Stimulated activated CD8-positive, alpha-beta memory T cell treated with anti-CD3 and anti-CD28 coated beads, Interleukin-15, amount 100 ng/mL, for 4 hours (primary cell): ENCODE results near the gene NELFCD.
A peak's percentile ranks its signal among the peaks of the same experiment; 100 is the strongest.
"Not testable (repeated sequence)": the region's sequence is repeated elsewhere in the genome, so short reads cannot be mapped to it uniquely, and the experiment has no call there.

ENCODE experiments used
- DNase-seq, 2 donors: peaks; one replicate each; pipeline ENCODE4 v3.0.0-alpha.2; 2020; ENCODE audit warnings: low read depth in 2 of 2

The NELFCD gene

DNA sequence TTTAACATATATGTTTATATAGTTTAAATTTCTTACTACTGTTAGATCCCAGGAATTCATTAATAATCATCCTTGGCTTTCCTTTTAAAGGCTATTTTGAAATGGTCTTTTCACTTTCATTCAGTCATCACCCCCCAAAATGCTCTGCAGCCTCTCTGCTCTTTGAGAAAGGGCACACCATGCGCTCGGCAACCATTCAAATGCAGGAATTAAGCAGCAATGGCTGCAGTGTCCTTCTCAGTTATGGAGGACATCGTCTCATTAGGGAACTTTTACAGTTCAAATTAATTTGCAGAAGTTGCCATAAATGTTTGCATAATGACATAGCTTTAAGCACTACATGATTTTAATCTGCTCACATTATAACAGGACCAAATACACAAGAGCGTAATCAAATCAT, 44.5 kb downstream of the NELFCD start:
- DNase-seq: no peak

DNA sequence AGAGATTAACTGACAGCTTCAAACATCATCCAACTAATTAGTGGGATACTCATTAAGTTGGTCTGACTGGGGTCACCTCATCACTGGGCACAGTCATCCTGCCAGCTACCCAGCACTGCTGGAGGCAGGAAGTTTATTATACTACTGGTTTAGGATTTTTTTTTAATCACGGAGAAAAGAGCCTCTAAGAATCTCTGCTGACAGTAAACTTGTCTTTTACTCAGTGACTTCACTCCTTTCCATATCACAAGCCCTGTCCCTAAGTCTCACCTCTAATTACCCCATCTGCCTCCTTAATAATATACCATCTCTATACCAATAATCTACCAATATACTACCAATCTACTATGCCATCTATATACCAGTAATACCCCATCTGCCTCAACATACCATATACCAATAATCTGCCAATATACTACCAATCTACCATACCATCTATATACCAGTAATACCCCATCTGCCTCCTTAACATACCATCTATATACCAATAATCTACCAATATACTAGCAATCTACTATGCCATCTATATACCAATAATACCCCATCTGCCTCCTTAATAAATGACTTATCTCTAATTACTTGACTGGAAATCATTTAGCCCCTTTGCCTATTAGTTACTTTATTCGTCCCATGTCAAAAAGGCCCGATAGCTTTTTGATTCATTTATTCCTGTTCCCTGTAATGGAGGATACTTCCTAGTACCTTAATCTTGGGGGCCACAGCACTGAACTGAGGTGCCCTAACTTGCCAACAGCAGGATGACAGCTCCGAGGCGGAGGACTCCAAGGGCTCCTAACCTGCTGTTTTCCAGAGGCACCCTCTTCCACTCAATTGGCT, 46.1 kb downstream of the NELFCD start:
- no peak for DNase-seq

- no peak for DNase-seq
Measured at GRCh38 chr20:59027741-59028320, 46.8 kb downstream of the NELFCD start.

DNA sequence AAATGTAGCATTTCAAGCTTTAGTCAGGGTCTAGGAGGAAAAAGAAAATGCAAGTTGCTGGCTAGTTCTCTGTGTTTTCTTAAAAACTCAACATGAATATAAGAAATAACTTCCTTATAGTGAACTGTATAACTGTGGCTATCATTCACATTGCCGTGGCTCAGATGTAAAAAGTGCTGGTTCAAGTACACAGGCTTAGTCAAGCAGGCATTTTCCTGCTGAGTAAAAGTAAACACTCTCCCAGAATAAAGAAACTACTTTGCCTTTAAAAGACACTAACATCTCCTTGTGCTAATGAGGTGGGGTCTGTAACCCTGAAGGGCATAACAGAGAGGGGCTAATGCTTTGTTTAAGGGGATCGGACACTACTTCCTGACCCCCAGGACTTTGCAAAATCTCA, 47.8 kb downstream of the NELFCD start:
- DNase-seq: no peak

- DNase-seq: no peak
Measured at GRCh38 chr20:59030911-59031563, 50.0 kb downstream of the NELFCD start.

- no peak for DNase-seq
Measured at GRCh38 chr20:59031564-59032022, 50.5 kb downstream of the NELFCD start.

DNA sequence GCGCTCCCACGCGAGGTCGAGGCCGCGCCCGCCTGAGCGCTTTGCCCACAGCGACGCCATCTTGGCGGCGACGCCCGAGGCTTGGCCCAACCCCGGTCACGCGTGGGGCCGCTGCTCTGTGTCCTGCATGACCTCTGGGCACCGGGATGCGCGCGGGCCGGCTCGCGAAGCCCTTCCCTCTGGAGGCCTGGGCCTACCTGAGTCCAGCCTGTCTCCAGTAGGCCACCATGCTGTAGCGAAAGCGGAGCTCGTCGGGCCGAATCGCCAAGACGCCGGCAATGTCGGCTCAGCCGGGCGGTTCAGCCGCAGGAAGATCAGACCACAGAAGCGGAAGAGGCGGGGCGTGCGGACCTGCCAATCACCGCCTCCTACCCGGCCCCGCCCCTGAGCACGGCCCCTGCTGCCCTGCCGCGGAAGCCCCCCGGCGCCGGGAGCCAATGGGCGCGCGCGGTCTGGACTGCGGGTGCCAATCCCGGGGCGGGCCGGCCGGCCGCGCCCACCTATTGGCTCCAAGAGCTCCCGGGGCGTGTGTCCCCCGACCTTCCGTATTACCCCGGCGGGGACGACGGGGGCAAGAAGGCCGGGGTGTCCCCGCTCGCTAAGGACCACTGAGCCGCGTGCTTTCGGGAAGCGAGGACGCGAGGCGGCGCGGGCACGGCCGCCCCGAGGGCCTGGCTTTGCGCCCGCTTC, 51.1 kb downstream of the NELFCD start, which contains the start of gene ATP5F1E:
TSS of gene ATP5F1E (minus strand) at position 313 of the 690 bp plus-strand sequence. CDS start at position 229, 84 bp downstream.
- peak; percentile 93 to 97 for DNase-seq

DNA sequence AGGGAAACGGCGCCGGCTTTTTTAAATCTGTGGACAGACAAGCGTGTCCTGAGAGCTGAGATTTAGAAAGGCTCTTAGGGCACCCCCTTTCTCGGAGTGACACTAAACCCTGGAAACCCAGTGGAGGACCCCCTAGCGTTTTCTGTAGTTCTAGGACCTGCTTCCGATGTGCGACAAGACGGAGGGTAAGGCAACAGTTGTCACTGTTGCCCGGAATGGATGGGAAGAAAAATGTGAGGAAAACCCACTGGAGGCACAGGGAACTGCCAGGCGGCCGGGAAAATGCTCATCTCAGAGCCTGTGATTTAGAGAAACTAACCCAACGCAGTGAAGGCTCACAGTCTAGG, 51.6 kb downstream of the NELFCD start:
- no peak for DNase-seq

DNA sequence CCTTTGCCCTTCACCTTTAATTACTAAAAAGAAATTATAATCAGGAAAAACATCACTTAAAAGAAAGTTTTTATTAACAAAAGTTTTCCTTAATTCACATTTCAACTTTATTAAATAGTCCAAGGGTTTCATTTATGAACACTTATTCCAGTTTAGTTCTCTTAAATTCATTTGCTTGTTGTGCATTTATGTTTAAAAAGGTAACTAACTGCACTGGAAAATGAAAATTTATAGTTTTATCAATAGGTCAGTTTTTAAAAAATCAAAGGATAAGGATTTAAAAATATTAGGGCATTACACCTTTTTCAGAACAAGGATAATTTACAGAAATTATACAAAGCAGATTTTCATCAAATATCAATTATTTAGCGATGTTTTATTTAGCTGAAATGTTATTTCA, 52.0 kb downstream of the NELFCD start:
- no peak for DNase-seq

DNA sequence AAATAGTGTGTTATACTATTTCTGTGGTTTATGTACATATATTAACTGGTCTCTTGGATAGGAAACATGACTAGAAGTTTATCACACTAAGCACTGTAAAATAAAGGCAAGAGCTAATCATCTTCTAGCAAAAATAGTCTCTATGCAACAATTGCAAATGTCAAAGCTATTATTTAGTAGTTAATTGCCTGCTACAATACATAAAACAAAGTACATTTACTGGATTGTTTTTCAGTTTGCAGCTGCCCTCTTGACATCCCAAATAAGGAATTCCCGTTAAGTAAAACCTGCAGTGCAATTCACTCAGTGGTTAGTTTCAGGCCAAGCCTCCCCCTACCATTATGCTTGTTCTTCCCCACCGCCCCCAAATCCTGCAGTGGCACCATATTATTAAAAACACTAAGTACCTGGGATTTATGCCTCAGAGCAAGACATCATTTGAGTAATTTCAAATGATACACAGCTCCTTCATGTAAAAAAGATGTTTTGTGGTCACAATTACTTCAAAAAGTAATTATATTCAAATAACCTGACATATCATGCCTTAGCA, 52.6 kb downstream of the NELFCD start:
- DNase-seq: no peak

GRCh38 chr20:59035381-59035780, 54.3 kb downstream of the NELFCD start:
- no peak for DNase-seq

- DNase-seq: no peak
Measured at GRCh38 chr20:59037386-59037785, 56.3 kb downstream of the NELFCD start.

DNA sequence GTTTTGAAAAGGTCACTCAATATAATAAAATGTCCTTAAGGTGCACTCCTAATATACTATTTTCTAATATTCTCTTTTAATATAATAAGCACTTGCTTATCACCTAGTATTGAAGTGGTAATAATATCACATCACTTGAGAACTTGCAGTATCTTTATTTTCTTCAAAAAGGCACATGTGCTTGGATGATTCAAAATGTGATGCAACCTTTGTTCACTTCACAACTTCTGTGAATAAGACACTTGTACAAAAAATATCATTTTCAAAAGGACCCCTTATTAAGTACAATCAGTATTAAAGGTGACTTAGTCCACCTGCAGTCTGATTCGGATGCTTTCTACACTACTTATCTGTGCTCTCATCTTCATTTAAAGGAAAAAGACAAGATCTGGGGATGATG, 58.2 kb downstream of the NELFCD start:
- no peak for DNase-seq

DNA sequence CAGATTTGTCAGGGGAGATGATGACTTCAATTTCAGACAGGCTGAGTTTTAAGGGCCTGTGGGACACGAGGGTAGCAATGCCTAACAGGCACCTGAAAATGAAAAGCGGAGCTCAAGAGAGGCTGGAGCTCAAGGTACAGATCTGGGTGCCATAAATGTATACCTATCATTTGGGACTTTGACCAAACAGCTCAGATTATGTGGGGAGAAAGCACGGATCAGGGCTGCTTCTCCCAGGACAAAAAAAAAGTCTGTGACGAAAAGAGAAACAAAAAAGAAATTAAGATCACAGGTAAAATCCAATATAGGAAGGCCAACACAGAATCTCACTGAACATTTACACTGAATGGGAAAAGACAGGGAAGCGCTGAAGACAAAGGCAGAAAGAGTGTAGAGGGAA, 59.6 kb downstream of the NELFCD start:
- no peak for DNase-seq

DNA sequence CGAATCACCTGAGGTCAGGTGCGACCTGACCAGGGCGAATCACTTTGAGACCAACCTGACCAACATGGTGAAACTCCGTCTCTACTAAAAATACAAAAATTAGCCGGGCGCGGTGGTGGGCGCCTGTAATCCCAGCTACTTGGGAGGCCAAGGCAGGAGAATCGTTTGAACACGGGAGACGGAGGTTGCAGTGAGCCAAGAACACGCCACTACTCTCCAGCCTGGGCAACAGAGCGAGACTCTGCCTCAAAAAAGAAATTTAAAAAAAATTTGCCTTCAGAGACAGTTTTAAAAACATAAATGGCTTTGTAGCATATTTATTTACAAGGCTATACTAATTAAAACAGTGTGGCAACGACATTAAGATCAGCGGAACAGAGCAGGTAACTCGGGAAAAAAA, 60.4 kb downstream of the NELFCD start:
- DNase-seq: not testable (repeated sequence)

DNA sequence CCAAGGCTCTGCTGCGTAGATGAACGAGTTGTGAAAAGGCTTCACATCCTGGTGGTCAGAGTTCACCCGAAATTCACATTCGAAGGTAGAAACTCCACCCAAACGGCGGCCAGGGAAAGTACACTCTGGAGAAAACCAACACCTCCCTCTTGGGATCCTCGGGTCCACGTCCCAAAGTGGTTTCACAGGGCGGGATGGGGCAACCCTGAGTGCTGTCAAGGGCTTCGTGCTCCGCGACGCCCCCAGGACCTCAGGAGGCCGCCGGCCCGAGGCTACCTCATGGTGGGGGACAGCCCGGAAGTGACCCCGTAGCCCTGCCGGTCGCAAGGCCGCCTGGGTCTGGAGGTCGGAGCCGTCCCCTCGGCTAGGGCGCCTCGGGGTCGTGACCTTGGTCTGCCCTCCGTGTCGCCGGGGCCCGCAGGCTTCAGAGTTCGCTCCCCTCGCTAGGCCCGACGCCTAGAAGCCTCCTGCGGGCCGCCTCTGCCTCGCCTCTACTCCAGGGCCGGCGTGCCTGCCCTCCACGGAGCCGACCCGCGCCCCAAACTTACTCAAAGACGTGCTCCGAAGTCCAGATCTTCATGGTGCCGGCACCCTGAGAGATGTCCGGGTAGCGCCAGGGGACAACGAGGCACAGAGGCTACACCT, 61.2 kb downstream of the NELFCD start, which contains the start of gene PRELID3B:
TSS of gene PRELID3B (minus strand) at position 636 of the 645 bp plus-strand sequence. CDS start at position 580, 56 bp downstream.
- no peak for DNase-seq

DNA sequence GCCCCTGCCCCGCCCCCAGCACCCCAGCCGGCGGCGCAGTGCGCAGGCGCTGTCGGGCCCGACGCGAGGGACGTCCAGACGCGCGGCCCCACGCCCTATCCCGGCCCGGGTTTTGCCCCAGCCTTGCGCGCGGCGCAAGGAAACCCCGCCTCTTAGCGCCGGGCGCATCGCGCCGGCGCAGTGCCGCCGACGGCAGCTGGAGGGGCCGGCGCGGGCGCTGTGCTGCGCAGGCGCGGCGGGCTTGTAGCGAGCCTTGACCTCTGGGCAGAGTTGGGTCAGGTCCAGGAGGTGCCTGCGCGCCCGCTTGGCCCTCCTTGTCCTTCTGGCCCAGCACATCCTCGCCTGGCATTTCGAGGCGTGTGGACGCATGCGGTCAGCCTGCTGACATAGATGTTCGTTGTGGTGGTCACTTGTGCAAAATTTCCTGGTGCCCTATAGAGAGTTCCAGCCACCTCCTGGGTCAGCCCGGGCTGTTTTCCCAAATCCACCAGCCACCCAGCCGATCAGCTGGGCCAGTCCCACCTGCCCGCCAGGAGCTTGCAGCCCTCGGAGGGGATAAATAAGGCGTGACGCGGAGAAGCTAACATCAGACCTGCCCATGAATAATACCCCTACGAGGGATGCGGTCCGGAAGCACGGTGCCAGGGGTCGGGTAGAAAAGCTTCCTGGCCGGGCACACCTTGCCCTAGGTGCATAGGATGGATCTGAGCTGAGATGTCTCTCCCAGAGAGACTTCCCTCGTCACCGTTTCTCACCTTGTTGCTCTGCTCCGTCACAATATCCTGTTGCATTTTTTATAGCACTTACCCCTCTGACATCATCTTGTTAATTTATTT, 62.0 kb downstream of the NELFCD start:
- DNase-seq: peak; percentile 86 to 93

DNA sequence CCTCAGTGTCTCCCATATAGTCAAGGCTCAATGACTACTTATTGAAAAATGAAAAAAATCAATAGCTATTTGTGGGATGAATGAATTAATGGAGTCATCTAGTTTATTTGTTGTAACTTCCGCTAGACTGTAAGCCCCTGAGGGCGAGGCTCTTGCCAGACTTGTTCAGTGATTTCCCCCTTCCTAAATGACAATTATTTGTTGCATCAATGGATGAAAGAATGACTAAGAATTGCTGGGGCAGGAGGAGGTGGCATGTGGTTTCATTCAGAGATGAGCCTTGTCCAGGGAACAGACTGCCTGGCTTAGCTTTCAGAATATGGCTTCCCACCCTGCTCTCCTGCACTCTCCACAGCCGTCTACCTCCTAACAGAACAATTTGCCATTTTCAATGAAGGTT, 62.6 kb downstream of the NELFCD start:
- DNase-seq: no peak

DNA sequence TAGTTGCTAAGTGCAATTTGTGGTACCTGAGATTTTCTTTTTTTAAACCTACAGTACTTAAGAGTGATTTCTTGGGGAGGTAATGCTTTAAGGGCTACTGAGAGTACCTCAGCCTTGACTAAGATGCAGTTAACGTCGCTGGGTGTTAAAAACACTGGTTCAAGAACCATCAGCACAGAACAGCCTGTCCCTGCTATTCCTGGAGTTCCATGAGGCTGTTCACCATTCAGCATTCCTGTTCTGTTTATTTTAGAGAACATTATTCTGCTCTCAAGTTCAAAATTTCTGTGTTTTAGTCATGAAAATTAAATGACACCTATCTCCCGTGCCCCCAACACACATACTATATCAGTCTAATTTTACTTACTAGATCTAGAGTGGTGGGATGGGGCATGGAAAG, 63.2 kb downstream of the NELFCD start:
- DNase-seq: no peak
